ENCODE measurements around the gene MTA2.

GRCh38 chr11:62648967-62649364 is 47.3 kb upstream of the MTA2 start:
- TF ChIP-seq EP300 (IDR thresholded peaks at IDR 0.05) (no peak), POLR2A (IDR thresholded peaks at IDR 0.05) (no peak), CTCF (IDR thresholded peaks at IDR 0.05) (no peak)
